Ectodermal cell (in vitro differentiated cells): ENCODE measurements around the gene ARHGAP31.
A peak's percentile ranks its signal among the peaks of the same experiment; 100 is the strongest.
"Not testable (repeated sequence)": the region's sequence is repeated elsewhere in the genome, so short reads cannot be mapped to it uniquely, and the experiment has no call there.

ENCODE experiments used
- H3K27ac ChIP-seq: 2 replicates; pipeline ENCODE4 v1.7.0; 2013; ENCODE audit warnings: mild to moderate bottlenecking, low read depth, low read length; ENCODE audit not compliant: insufficient read depth, poor library complexity, severe bottlenecking
- H3K27me3 ChIP-seq: 2 replicates; pipeline ENCODE4 v1.7.0; 2013; ENCODE audit warnings: mild to moderate bottlenecking, low read length; ENCODE audit not compliant: insufficient read depth, control insufficient read depth, poor library complexity, severe bottlenecking
- H3K36me3 ChIP-seq: one replicate; pipeline ENCODE4 v1.7.0; 2013; ENCODE audit warnings: low read length; ENCODE audit not compliant: control insufficient read depth, insufficient read depth
- H3K4me1 ChIP-seq: one replicate; pipeline ENCODE4 v1.7.0; 2013; ENCODE audit warnings: low read length; ENCODE audit not compliant: control insufficient read depth, insufficient read depth
- H3K4me3 ChIP-seq: 2 replicates; pipeline ENCODE4 v1.7.0; 2013; ENCODE audit warnings: low read depth, low read length, control low read depth; ENCODE audit not compliant: insufficient read depth
- H3K9me3 ChIP-seq: 2 replicates; pipeline ENCODE4 v1.7.0; 2013; ENCODE audit warnings: mild to moderate bottlenecking, low read length, moderate library complexity; ENCODE audit not compliant: control insufficient read depth
- WGBS, 2 experiments: methylation state at CpG; one replicate each; pipeline ENCODE4 v1.1.7; 2013; ENCODE audit warnings: missing lambda C conversion rate in 2 of 2; 5-methylcytosine and 5-hydroxymethylcytosine counted together

ARHGAP31 gene

DNA sequence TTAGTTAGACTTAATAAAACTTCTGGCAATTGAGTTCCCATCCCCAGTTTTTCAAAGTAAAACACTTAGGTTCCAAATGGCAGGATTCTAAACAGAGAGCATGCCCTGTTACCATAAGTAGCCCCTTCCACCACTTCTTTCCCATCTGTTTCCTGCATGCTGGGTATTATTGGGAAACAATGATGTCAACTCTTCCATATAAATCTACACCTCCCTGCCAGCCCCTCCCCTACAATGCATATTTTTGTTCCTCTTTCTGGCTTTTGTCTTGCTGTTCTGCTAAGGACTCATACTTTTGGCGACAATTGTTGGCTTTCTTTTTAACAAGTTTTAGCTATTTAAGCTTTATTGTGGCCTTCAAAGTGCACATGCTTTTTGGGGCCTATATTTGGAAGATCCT is 11.1 kb downstream of the ARHGAP31 start:
- Histone ChIP-seq H3K4me1 (peaks cover 10% of the 10 kb centered on the region), H3K4me3 (no peak overlapping the region), H3K9me3 (no peaks in the 10 kb centered on the region), H3K36me3 (no peaks in the 10 kb centered on the region), H3K27me3 (no peaks in the 10 kb centered on the region), H3K27ac (no peak overlapping the region)
- WGBS, 2 experiments: 74 to 95% methylated on average over 1 of the region's 1 CpG

DNA sequence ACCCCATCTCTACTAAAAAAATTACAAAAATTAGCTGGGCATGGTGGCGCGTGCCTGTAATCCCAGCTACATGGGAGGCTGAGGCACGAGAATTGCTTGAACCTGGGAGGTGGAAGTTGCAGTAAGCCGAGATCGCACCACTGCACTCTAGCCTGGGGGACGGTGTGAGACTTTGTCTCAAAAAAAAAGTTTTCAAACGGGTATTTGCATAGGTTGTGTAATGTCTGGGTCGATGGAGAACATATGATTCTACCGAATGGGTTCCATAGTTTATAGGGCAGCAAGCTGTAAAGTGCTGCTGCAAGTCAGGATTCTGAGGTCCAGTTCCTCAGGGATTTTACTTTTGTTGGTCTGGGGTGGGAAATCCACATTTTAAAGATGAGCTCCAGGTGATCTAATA is 12.2 kb downstream of the ARHGAP31 start:
- H3K9me3 ChIP-seq, H3K4me3 ChIP-seq, H3K36me3 ChIP-seq, H3K27me3 ChIP-seq, H3K27ac ChIP-seq: not testable (repeated sequence)
- WGBS, 2 experiments: 93 to 94% methylated on average over 9 of the region's 9 CpGs
- H3K4me1 ChIP-seq: peaks cover 19% of the 10 kb centered on the region

DNA sequence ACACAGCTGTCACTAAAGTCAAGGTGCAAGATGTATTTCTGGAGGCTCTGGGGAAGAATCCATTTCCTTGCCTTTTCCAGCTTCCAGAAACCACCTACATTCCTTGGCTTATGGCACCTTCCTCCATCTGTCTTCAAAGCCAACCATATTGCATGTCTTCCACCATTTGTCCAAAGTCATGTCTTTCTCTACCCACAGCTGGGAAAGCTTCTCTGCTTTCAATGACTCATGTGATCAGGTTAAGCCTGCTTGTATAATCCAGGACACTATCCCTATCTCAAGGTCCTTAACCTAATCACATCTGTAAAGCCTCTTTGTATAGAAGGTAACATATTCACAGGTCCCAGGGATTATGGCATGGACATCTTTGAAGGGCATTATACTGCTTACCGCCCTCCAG is 14.2 kb downstream of the ARHGAP31 start:
- no peaks in the 10 kb centered on the region for H3K27me3 ChIP-seq
- no peaks in the 10 kb centered on the region for H3K9me3 ChIP-seq
- no peaks in the 10 kb centered on the region for H3K36me3 ChIP-seq
- no peak overlapping the region for H3K27ac ChIP-seq
- no peak overlapping the region for H3K4me3 ChIP-seq
- WGBS, 2 experiments: 91 to 93% methylated on average over 1 of the region's 1 CpG
- H3K4me1 ChIP-seq: peaks cover 19% of the 10 kb centered on the region

DNA sequence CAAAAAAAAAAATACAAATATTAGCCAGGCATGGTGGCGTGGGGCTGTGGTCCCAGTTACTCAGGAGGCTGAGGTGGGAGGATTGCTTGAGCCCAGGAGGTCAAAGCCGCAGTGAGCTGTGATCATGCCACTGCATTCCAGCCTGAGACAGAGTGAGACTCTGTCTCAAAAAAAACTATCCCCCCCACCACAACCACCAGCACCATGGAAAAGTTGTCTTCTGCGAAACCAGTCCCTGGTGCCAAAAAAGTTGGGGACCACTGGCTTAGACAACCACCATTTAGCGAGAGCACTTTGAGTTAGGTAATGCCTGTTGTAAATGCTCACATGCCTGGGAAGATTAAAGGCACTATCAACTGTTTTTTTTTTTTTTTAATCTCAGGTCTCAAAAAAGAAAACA is 15.4 kb downstream of the ARHGAP31 start:
- peaks cover 14% of the 10 kb centered on the region for H3K4me1 ChIP-seq
- no peak overlapping the region for H3K4me3 ChIP-seq
- no peak overlapping the region for H3K27ac ChIP-seq
- no peaks in the 10 kb centered on the region for H3K27me3 ChIP-seq
- WGBS, 2 experiments: 87 to 88% methylated on average over 4 of the region's 4 CpGs
- H3K36me3 ChIP-seq: no peaks in the 10 kb centered on the region
- H3K9me3 ChIP-seq: no peaks in the 10 kb centered on the region

DNA sequence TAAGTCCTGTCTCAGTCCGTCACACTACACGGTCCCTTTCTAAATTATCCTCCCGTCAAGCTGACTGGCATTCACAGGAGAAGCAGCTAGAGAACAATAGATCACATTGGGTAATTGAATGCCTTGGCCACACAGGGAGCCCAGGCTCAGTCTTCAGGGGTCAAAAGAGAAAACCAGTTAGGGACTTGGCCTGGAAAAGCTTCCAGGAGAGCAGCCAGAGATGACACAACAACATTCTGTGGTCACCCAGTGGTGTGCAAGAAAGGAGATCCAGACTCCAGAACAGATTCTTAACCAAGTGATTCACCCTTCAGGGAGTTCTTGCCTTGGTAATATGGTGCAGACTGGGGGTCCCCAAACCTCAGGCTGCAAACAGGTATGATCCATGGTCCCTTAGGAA is 15.9 kb downstream of the ARHGAP31 start:
- 9 to 10% methylated on average over 3 of the region's 3 CpGs for WGBS, 2 experiments
- peak overlapping the region; percentile 16 for H3K27ac ChIP-seq

DNA sequence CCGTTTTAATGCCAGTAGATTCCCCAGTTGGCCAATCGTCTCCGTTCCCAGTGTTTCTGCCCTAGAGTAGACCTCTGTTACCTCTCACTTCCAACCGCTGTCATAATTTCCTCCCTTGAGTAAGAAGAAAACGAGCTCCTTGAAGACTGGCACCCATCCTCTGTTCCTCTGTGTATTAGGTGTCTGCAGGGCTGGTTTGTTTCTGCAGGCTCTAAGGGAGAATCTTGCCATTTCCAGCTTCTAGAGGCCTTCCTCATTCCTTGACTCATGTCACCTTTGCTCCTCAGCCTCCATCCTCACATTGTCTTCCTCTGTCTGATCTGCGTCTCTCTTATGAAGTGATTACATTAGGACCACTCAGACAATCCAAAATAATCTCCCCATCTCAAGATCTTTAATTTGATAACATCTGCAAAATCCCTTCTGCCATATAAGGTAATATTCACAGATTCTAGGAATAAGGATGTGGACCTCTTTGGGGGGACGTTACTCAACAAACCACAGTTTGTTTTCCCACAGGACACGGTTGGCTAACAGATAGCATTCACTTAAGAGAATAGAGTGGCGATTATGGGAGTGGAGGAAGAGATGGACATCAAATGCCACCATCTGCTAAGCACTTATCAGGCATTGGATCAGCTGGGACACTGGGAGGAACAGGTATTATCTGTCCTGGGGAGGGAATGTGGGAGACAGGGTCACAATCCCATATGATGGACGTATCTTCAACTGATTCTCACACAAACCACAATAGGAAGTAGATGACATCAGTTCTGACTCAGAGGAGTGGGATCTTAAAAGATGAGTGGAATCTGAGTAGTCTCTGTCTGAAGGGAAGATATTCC is 17.1 kb downstream of the ARHGAP31 start:
- 94 to 96% methylated on average over 10 of the region's 10 CpGs for WGBS, 2 experiments
- Histone ChIP-seq H3K4me3 (no peak overlapping the region), H3K27ac (no peak overlapping the region), H3K9me3 (no peaks in the 10 kb centered on the region), H3K27me3 (no peaks in the 10 kb centered on the region), H3K4me1 (peaks cover 14% of the 10 kb centered on the region), H3K36me3 (no peaks in the 10 kb centered on the region)

More for the DNA sequence above, 15.9 kb downstream of the ARHGAP31 start:
- H3K4me1 ChIP-seq: peaks cover 14% of the 10 kb centered on the region
- H3K27me3 ChIP-seq: no peaks in the 10 kb centered on the region
- H3K36me3 ChIP-seq: no peaks in the 10 kb centered on the region
- no peak overlapping the region for H3K4me3 ChIP-seq
- no peaks in the 10 kb centered on the region for H3K9me3 ChIP-seq

DNA sequence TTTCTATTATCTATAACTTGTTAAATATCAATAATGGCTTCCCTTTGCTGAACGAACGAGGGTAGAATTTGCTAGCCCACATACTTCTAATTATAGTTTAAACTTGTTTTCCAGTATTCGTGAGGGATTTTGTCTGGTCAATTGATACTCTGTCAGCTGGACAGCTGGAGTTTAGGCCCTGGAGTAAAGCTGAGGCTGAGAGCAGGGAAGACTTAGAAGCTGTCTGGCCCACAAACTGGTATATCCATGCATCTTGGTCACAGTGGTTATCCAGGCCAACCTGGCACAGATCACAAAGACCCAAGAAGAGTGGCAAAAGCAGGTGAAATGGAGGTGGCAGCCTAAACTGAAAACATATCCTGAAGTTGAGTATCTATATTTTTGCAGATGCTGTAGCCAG is 19.3 kb downstream of the ARHGAP31 start:
- H3K4me3 ChIP-seq: no peak overlapping the region
- no peak overlapping the region for H3K27ac ChIP-seq
- no peaks in the 10 kb centered on the region for H3K27me3 ChIP-seq
- H3K36me3 ChIP-seq: no peaks in the 10 kb centered on the region
- H3K9me3 ChIP-seq: no peaks in the 10 kb centered on the region
- H3K4me1 ChIP-seq: peaks cover 14% of the 10 kb centered on the region
- WGBS, 2 experiments: 94 to 97% methylated on average over 3 of the region's 3 CpGs

DNA sequence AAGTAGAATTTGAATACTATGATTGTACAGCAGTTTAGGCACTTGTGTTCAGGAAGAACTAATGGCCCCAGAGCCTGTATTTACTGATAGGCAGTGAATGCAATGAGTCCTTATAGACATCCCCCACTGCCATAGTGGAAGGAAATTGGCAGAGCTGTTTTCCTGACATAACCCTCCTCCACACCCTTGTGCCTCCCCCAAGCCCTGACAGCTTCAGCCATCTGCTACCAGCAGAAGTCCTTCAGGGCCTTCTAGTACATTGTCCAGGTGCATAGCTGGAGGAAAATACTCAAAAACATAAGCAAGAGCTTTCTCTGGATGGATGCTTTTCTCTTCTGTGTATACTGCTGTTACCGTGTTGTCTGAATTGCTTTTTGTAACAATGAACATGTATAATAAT is 20.6 kb downstream of the ARHGAP31 start:
- Histone ChIP-seq H3K27ac (no peak overlapping the region), H3K4me1 (peaks cover 14% of the 10 kb centered on the region), H3K4me3 (no peak overlapping the region), H3K9me3 (no peaks in the 10 kb centered on the region), H3K27me3 (no peaks in the 10 kb centered on the region), H3K36me3 (no peaks in the 10 kb centered on the region)
- no CpG with 5 or more reads among the region's 1 CpG for WGBS, 2 experiments

DNA sequence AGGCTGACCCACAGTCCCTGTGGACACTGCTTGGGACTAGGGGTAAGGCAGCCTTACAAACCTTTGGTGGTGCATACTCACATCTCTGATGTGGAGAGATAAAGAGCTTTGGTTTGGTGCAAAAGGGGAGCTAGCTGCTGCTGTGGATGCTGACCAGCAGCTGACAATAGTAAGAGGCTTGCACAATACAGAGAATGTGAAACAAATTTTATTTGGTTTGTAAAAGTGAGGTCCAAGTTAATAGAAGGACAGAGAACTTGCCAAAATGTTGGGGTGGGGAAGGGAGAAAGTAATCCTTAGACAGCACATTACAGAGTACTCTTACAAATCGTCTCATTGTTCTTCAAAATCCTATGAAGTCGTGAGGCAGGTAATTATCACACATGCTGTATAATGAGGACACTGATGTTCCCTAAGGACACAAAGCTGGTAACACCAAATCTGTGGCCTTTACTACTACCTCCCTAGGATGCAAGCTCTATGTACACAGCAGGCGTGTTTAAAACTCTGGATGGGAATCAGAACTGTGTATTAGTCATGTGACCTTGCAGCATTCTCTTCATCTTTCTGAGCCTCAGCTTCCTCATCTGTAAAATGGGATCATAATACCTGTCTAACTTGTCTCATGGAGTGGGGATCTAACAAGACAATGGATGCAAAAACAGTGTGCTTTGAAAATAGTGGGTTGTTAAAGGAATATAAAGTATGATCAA is 21.6 kb downstream of the ARHGAP31 start:
- no peak overlapping the region for H3K4me3 ChIP-seq
- WGBS, 2 experiments: 90 to 95% methylated on average over 3 of the region's 3 CpGs
- no peak overlapping the region for H3K27ac ChIP-seq
- no peaks in the 10 kb centered on the region for H3K27me3 ChIP-seq
- no peaks in the 10 kb centered on the region for H3K9me3 ChIP-seq
- H3K36me3 ChIP-seq: no peaks in the 10 kb centered on the region
- peaks cover 5% of the 10 kb centered on the region for H3K4me1 ChIP-seq

DNA sequence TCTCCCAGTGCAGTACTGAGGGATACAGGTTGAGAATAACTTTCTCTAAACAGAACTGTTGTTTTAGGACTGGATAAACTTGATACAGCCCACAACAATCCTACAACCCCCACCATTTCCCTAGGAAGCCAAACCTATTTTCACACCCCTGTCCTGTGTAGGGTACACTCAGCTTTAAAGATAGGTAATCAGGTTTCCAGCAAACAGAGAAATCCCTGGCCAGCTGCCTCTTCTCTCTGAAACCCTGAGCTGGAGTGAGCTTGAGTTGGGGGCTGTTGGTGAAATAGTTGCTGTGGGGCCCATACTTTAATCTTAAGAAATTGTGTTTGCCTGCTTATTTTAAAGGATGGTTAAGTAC is 22.1 kb downstream of the ARHGAP31 start:
- Histone ChIP-seq H3K27me3 (no peaks in the 10 kb centered on the region), H3K36me3 (no peaks in the 10 kb centered on the region), H3K27ac (no peak overlapping the region), H3K9me3 (no peaks in the 10 kb centered on the region), H3K4me3 (no peak overlapping the region), H3K4me1 (peaks cover under 1% of the 10 kb centered on the region)
